PFSK-1 (cell line): ENCODE results near the gene GP1BB.

Experiments
- FOXP2 ChIP-seq: optimal IDR thresholded peaks from 2 replicates; pipeline ENCODE3; 2011; ENCODE audit warnings: borderline replicate concordance, control low read depth, inconsistent platforms; ENCODE audit not compliant: insufficient read depth; ENCODE audit errors: extremely low read length, extremely low read depth
- POLR2AphosphoS5 ChIP-seq: IDR thresholded peaks from 2 replicates; pipeline ENCODE4 v1.6.1; 2012; ENCODE audit warnings: low read depth, mild to moderate bottlenecking, control low read depth, low read length, moderate library complexity
- REST ChIP-seq, 2 experiments: IDR thresholded peaks; 2 replicates each; pipeline versions ENCODE4 v1.6.1 to v1.8.0; 2011 to 2012; ENCODE audit warnings: low read depth in 2 of 2, low read length in 2 of 2, control low read depth in 1 of 2, inconsistent platforms in 1 of 2, mild to moderate bottlenecking in 1 of 2, moderate library complexity in 1 of 2; ENCODE audit not compliant: insufficient read depth in 1 of 2
- SIN3A ChIP-seq: IDR thresholded peaks from 2 replicates; pipeline ENCODE4 v1.6.1; 2012; ENCODE audit warnings: mild to moderate bottlenecking, low read length, moderate library complexity, borderline replicate concordance; ENCODE audit not compliant: insufficient read depth
- TAF1 ChIP-seq: IDR thresholded peaks from 2 replicates; pipeline ENCODE4 v1.6.1; 2012; ENCODE audit warnings: low read length, control low read depth, borderline replicate concordance; ENCODE audit not compliant: insufficient read depth

GP1BB gene

DNA sequence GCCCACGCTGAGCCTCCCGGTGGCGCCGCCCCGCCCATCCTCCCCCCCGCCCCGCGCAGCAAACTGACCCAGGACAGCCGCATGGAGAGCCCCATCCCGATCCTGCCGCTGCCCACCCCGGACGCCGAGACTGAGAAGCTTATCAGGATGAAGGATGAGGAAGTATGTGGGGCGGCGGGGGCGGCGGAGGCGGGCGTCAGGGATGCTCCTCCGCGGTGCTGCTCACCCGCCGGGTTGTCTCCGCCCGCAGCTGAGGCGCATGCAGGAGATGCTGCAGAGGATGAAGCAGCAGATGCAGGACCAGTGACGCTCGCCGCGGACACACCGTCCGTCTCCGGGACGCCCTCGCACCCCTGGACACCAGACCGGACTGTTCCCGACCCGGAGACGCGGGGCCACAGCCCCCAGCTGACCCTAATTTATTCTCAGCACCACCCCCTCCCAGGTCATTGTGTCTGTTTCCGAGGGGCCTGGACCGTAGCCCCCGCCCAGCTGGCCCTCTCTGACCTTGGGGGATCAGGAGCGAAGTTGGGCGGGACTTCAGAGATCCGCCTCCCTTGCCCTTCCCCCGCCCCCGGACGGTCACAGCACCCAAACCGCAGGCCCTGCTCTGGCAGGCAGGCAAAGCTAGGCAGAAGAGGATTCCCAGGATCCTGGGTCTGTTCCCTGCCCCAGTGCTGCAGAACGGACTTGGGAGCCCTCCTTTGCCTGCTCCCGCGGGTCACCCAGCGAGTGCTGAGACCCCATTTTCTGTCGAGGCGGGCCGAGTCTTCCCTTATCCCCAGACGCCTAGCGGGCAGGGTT, 959 bp upstream of the GP1BB start:
- TF ChIP-seq SIN3A, result no peak

DNA sequence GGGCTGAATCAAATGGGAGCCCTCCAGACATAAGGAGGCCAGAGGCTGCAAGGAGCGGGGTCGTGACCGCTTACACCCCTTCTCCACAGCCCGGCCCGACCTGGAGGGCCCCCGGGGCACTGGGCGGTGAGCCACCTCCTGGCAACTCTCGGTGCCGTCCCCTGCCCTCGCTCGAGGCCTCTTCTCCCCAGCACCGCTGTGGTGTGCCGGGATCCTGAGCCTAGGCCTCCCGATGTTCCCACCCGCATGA, 432 bp upstream of the GP1BB start:
- no peak for TF ChIP-seq POLR2AphosphoS5
- no peak for TF ChIP-seq TAF1
- TF ChIP-seq SIN3A, result no peak
- no peak for TF ChIP-seq REST (IDR thresholded peaks at IDR 0.05; ENCODE audit: insufficient read depth in 1 of 2, low read depth in 2 of 2, low read length in 2 of 2)
- TF ChIP-seq FOXP2, result no peak

GRCh38 chr22:19723983-19724827, 866 bp downstream of the GP1BB start:
- TF ChIP-seq SIN3A (no peak), FOXP2 (no peak), POLR2AphosphoS5 (no peak), TAF1 (no peak), REST (IDR thresholded peaks at IDR 0.05; ENCODE audit: insufficient read depth in 1 of 2, low read depth in 2 of 2, low read length in 2 of 2) (no peak)

- TF ChIP-seq TAF1, result no peak
- TF ChIP-seq FOXP2, result no peak
- TF ChIP-seq SIN3A, result no peak
- no peak for TF ChIP-seq REST (IDR thresholded peaks at IDR 0.05; ENCODE audit: insufficient read depth in 1 of 2, low read depth in 2 of 2, low read length in 2 of 2)
- TF ChIP-seq POLR2AphosphoS5, result no peak
These were observed 1.8 kb downstream of the GP1BB start for GRCh38 chr22:19724927-19725661.

- TF ChIP-seq SIN3A, result no peak
- TF ChIP-seq REST (IDR thresholded peaks at IDR 0.05; ENCODE audit: insufficient read depth in 1 of 2, low read depth in 2 of 2, low read length in 2 of 2), result no peak
- no peak for TF ChIP-seq FOXP2
- TF ChIP-seq TAF1, result no peak
- no peak for TF ChIP-seq POLR2AphosphoS5
These were observed 4.2 kb downstream of the GP1BB start for GRCh38 chr22:19727310-19728150.
